ENCODE data around the gene OPTN.

GRCh38 chr10:13183625-13184024 is 83.7 kb downstream of the OPTN start:
- TF ChIP-seq, protein P1, sequence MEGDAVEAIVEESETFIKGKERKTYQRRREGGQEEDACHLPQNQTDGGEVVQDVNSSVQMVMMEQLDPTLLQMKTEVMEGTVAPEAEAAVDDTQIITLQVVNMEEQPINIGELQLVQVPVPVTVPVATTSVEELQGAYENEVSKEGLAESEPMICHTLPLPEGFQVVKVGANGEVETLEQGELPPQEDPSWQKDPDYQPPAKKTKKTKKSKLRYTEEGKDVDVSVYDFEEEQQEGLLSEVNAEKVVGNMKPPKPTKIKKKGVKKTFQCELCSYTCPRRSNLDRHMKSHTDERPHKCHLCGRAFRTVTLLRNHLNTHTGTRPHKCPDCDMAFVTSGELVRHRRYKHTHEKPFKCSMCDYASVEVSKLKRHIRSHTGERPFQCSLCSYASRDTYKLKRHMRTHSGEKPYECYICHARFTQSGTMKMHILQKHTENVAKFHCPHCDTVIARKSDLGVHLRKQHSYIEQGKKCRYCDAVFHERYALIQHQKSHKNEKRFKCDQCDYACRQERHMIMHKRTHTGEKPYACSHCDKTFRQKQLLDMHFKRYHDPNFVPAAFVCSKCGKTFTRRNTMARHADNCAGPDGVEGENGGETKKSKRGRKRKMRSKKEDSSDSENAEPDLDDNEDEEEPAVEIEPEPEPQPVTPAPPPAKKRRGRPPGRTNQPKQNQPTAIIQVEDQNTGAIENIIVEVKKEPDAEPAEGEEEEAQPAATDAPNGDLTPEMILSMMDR (IDR thresholded peaks at IDR 0.05): no peak
- TF ChIP-seq POLR2AphosphoS5 (IDR thresholded peaks at IDR 0.05): no peak
- TF ChIP-seq POLR2A (IDR thresholded peaks at IDR 0.05): no peak

Data from gastroesophageal sphincter (tissue), 3 donors.